HG03439 (cell line): Measurements from ENCODE around the gene SYCE1L.

ENCODE experiments used
- ATAC-seq: cut with Tn5 transposase; IDR thresholded peaks from one replicate; pipeline ENCODE4 v1.9.1; 2021; ENCODE audit warnings: mild to moderate bottlenecking, moderate library complexity; ENCODE audit not compliant: unreplicated experiment

SYCE1L gene

DNA sequence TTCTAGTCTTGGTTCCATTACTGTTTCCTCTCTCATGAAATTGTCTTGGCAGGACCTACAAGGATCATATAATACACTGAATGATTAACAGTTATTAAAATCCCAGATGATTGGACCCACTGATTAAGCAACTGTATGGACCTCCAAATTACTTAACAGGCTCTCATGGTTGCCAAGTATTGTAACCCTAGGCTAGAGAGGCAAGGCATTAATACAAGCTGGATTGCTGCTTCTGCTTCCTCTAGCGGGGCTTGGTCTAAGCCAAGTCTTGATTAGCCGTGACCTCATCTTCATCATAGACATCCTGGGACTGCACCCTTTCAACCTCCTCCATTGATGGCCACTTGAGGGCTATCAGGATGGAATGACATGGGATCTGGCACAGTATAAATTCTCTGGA lies 46.9 kb downstream of the SYCE1L start:
- ATAC-seq, result no peak

DNA sequence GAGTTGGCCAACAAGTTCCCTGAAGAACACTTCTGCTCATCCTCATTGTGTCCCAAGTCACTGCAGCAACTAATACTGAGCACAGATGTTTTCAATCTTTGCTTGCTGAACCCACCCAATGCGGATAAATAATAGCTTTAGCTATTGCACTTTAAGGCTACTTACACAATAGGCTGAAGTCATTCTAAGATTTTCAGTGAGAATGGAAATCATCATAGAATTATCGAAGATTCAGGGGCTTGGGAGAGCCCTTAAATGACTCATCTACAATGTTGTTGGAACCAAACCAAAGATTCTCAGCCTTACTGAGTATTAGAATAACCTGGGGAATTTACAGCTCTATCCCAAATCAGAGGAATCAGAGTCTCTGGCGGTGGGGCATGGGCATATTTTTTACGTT lies 51.2 kb downstream of the SYCE1L start:
- ATAC-seq, result no peak
